HG03575 (cell line): Measurements from ENCODE around the gene NEMP2.
"Not testable (repeated sequence)": the region's sequence is repeated elsewhere in the genome, so short reads cannot be mapped to it uniquely, and the experiment has no call there.

Experiments
- ATAC-seq: cut with Tn5 transposase; IDR thresholded peaks from one replicate; pipeline ENCODE4 v1.9.1; 2021; ENCODE audit not compliant: unreplicated experiment, insufficient number of reproducible peaks, low FRiP score; ENCODE audit errors: extremely low read depth

NEMP2 gene

DNA sequence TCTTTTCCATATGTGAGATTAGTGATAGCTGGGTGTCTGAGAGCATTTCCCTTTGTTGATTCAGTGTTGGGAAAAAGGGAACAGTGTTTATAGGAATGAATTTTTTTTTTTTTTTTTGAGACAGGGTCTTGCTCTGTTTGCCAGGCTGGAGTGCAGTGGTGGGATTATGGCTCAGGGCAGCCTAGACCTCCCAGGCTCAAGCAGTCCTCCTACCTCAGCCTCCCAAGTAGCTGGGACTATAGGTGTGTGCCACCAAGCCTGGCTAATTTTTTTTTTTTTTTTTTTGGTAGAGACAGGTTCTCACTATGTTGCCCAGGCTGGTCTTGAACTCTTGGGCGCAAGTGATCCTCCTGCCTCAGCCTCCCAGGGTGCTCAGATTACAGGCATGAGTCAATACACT, 66.2 kb downstream of the NEMP2 start:
- ATAC-seq: not testable (repeated sequence)

DNA sequence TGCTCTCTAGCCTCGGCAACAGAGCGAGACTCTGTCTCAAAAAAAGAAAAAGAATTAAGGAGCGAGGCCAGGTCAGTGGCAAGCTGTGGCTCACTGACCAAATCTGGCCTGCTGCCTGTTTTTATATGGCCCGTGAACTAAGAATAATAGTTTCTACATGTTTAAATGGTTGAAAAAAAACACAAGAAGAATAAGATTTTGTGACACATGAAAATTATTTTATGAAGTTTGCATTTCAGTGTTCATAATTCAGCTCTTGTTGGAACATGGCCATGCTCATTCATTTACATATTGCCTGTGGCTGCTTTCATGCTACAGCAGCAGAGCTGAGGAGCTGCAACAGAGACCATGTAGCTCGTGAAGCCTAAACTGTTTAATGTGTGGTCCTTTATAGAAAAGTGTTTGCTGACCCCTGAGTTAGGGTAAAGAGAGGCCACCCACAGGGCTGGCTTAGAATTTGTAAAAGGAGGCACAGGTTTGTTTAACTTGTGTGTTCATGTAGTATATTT, 66.9 kb downstream of the NEMP2 start:
- no peak for ATAC-seq

DNA sequence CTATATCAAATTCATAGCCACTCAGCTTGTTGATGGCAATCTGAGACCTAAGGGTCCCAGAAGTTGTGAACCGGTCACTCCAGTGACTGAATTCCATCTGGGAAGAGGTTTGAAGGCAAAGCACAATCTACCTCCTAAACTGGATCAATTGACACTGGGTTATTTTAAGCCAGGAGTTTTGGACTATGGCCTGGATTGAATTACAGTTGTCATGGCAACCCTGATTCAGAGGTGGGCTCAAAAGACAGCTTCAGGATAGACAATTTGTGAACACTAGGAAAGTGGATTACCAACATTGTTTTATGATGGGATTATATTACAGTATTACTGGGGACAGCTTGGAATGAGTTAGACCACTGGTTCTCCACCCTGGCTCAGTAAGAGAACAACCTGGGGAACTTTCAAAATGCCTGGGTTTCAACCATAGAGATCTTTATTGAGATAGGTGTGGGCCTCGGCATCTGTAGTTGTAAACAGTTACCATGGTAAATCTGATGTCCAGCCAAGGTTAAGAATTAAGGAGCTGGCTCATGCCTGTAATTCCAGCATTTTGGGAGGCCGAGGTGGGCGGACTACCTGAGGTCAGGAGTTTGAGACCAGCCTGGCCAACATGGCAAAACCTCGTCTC, 67.6 kb downstream of the NEMP2 start:
- ATAC-seq: no peak

DNA sequence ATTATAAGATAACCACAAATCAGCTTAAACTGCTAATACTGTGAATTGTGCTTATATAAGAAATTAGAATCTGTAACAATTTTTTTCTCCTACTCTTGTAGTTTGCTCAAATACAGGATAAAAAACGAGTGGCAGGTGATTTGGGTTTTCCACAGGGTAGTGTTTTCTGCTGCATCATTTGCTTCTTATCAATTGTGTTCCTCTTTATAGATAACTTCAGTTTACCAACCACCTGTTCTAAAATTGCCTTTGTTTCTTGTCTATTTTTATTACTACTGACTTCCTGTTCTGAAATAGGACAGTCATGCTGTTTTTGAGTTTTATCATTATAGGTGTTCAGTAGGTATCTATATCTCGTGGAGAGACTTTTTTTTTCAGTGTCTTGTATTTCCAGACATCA, 69.5 kb downstream of the NEMP2 start:
- no peak for ATAC-seq

DNA sequence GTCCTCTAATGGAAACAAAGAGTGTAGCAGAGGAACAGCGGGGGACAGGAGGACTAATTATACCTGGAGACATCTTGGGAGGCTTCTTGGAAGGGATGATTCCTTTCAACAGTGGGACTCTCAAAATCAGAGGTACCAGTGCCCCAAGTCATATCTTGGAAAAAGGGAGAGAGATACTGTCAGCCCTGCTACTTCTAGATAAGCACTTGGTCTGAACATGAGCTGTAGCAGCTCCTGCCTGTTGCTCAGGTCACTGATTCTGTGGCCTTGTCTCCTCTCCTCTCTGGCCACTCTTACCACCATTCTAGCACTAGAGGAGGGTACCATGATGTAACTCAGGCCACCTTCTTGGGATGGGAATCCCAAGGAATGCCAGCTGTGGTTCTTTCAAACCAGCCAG, 71.9 kb downstream of the NEMP2 start:
- no peak for ATAC-seq

DNA sequence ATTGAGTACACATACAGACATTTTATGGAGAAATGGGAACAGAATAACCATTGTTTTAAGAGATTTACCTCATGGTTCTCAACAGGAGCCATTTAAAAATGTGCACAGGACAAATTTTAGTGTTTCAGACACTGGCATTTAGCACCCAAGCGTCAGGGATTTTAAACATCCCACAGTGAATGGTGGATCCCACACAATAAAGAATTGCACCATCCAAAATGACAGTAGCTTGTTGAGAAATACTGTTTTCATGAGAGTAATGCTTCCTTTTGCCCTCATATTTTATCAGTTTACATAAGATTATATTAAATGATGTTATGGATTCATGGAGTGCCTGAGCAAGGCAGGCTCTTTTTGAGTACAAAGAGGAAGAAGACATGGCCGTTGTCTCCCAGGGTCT, 72.3 kb downstream of the NEMP2 start:
- ATAC-seq: no peak

DNA sequence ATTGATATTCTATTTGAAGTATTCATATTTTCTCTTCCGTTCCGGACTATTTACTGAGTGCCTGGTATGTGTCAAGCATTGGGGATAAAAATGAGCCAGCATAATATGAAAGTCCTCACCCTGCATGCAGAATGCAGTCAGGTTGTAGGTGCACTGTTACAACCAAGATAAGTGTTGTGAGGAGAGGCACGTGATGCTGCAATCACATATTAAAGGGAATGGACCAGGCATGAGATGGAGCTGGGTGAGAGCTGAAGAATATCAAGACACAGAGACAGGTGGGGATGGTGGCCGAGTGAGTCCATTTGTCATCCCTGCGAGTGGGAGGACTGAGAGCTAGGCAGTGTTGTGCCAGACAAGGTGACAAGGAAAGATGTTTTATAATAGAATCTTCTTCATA, 74.0 kb downstream of the NEMP2 start:
- no peak for ATAC-seq

DNA sequence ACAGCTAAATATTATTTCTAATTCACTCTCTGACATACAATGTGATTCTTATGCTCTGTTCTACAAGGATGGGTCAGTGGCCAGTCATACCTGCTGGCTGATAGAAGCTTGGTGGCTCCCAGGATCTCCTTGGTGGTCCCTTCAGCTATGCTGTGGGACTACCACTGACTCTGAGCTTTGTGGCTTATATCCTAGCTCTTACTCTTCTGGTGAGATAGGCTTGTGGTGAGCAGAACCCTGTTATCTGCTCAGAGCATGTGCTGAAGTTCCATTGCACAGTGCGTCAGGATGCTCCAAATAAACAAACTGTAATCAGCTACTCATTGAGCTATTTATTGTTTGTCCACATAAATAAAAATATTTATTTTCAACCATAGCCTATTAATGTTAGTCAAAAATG, 74.6 kb downstream of the NEMP2 start:
- ATAC-seq: no peak

DNA sequence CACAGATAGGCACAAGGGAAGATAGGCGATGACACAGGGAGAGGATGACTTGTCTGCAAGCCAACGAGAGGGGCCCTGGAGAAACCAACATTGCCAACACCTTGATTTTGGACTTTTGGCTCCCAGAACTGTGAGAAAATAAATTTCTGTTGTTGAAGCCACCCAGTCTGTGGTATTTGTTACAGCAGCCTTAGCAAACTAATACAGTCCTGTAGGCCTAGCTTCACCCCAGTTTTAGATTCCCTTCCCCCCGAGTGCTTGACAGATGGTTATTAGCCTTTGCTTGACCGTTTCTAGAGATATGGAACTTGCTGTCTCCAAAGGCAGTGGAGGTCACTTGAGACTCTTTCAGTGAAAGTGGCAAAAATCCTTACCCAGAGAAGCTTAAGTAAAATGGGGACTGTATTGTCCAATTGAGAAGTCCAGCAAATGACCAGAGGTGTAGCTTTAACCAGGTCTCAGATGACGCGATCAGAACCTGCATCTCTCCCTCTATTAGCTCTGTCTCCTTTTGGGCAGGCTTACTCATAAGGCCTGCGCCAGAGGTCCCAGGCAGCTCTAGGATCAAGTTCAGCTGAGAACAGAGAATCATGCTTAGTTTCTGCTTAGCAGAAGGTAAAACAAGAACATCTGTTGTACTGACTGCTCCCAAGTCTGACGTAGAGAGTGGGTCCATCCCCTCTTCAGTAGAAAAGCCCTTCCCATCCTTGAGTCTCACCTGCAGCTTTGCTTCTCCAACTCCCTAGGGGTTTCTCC, 76.0 kb downstream of the NEMP2 start:
- ATAC-seq: no peak

DNA sequence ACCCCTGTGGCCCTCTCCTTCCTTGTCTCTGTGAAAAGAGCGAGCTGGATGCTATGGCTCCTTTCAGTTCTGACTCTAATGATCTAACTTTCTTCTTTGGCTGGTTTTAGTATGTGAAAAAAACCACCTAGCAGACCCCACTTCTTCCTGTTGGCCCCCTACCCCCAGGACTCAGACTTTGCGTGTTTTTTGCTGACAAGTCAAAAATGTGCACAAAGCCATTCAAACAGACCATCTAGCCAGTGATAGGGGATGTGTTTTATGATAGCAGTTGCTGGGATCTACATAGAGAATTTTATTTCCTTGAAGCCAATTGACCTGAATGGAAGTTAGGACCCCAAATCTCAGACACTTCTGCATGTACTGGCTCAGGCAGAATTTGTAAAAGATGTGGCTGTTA, 77.3 kb downstream of the NEMP2 start:
- no peak for ATAC-seq

DNA sequence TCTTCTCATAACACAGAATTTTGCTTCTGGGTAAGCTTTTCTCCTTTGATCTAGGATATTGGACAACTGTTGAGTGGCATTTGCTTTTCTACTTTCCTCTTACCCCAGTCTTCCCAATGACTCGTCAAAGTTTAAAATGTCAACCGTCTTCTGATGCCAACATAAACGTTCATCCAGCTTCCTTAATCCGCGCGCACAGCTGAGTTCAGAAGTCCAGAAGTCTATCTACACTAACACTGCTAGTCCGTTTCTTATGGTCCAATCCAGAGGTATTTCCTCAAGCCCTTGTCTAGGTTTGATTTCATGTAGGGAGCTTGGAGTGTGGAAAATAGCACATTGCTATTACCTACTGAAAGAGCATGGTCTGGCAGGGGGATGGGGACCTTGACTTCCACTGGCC, 77.7 kb downstream of the NEMP2 start:
- no peak for ATAC-seq

DNA sequence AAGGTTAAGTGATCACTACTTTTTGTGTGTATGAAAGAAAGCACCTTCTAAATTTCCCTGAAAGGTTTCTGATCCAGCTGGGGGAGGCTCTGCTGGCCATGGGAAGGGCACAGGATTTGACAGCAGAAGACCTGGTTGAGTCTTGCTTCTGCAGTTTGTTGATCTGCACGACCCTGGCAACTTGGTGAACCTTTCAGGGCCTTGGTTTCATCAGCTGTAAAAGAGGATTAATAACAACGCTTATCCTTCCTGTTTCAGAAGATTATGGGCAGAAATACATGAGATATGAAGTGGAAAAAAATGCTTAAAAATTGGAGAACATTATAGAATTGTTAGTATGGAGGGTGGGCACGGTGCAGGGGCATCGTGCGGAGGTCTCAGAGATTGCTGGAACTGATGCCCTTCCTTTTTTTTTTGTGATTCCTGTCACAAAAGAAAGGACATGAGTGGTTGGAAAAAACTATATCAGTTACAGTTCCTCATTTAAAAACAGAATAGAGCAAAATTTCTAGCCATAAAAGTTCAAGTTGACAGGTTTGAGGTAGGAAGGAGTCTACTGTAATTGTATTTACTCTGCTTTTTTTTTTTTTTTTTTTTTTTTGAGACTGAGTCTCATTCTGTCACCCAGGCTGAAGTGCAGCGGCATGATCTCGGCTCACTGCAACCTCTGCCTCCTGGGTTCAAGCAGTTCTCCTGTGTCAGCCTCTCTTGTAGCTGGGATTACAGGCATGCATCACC, 79.0 kb downstream of the NEMP2 start:
- ATAC-seq: no peak

DNA sequence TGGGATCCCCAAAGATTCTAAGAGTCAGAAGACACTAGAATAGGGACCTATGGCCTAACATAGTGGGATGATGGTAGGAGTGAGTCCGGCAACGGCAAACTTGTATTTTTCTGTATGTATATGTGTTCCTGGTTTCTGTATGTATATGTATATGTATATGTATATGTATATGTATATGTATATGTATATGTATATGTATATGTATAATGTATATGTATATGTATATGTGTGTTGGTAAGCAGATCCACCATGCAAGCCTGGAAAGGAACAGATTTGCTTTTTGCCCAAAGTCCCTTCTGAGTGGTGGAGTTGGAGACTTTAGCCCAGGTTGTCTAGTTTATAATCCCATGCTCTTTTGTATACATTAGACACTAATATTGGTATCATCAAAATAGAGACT, 79.7 kb downstream of the NEMP2 start:
- ATAC-seq: no peak
